HG03521 (cell line): Measurements from ENCODE around the gene RAB3IL1.
"Not testable (repeated sequence)": the region's sequence is repeated elsewhere in the genome, so short reads cannot be mapped to it uniquely, and the experiment has no call there.

Source experiments
- ATAC-seq: cut with Tn5 transposase; IDR thresholded peaks from one replicate; pipeline ENCODE4 v1.9.1; 2021; ENCODE audit warnings: mild to moderate bottlenecking, moderate library complexity; ENCODE audit not compliant: unreplicated experiment

RAB3IL1 gene

GRCh38 chr11:61954106-61954850 is 36.9 kb upstream of the RAB3IL1 start:
- no peak for ATAC-seq

- ATAC-seq, result not testable (repeated sequence)
Observed at GRCh38 chr11:61953632-61954031, 36.3 kb upstream of the RAB3IL1 start.

- no peak for ATAC-seq
Observed at GRCh38 chr11:61952882-61953281, 35.5 kb upstream of the RAB3IL1 start.

- no peak for ATAC-seq
Observed at GRCh38 chr11:61951484-61952135, 34.2 kb upstream of the RAB3IL1 start.

DNA sequence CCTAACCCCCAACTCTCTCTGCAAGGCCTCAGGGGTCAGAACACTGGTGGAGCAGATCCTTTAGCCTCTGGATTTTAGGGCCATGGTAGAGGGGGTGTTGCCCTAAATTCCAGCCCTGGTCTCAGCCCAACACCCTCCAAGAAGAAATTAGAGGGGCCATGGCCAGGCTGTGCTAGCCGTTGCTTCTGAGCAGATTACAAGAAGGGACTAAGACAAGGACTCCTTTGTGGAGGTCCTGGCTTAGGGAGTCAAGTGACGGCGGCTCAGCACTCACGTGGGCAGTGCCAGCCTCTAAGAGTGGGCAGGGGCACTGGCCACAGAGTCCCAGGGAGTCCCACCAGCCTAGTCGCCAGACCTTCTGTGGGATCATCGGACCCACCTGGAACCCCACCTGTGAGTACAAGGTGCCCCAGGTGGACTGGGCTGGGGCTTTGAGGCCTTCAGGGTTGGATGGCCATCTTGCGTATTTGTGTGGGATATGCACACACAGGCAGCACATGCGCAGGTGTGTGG is 32.7 kb upstream of the RAB3IL1 start, which contains the start of gene BEST1:
Gene BEST1, plus strand, starts transcription at position 317 of the 513 bp plus-strand sequence. CDS start 1,456 bp downstream, outside the sequence.
- no peak for ATAC-seq

- ATAC-seq, result no peak
Observed at GRCh38 chr11:61949169-61950034, 32.0 kb upstream of the RAB3IL1 start.

- no peak for ATAC-seq
Observed at GRCh38 chr11:61948505-61948904, 31.1 kb upstream of the RAB3IL1 start.

DNA sequence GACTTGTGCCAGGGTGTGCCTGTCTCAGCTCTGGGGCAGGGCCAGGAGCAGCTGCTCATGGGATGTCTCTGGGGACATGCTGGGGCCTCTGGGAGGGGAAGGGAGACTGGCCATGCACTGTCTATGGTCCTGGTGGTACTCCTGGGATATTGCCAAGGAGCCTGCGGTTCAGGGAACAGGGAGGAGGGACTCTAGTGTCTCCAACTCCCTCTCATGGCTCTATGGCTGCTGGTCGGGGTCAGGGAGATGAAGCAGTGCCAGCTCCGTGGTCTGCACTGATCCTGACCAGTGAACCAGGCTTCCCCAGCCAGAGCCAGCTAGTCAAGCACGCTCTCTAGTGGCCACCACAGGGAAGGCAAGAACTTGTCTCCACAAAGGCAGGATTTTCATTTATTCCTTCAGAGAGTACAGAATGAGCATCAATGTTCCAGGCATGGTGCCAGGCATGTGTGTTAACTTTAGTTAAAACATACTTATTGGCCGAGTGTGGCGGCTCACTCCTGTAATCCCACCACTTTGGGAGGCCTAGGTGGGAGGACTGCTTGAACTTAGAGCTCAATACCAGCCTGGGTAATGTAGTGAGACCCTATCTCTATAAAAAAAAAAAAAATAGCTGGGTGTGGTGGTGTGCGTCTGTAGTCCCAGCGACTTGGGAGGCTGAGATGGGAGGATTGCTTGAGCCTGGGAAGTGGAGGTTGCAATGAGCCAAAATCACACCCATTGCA is 30.3 kb upstream of the RAB3IL1 start:
- ATAC-seq, result no peak

DNA sequence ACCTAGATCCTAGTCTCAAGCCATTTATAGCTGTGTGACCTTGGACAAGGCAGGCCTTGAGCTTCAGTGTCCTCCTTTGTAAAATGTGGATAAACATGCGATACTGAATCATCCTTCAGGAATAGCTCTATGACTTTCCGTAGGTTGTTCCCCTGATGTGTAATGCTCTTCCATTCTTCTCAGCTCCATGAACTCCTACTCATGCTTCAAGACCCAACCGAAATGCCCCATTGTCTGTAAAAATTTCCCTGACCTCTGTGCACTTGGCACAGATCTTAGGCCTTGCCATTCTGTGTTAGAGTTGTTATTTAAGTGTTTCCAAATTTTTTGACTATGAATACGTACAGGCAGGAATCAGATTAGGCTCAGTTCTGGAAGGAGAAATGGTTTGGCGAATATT is 29.5 kb upstream of the RAB3IL1 start:
- ATAC-seq, result no peak

DNA sequence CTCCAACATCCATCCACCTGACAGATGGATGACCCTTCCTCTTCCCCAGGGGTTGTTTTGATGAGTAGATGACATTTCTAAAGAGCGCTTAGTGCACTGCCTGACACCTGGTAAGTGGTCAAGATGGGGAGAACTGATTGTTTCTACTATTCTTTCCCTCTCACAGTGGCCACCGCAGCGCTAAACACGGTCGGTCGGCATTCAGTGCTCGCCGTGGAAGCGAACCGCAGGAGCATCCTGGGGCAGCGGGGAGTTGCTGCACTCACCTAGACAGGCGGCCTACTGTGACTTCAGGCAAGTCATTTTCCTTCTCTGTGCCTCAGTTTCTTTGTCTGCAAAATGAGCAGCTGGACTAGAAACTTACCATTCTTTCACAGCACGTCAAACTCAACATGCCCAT is 27.8 kb upstream of the RAB3IL1 start:
- ATAC-seq, result no peak

GRCh38 chr11:61940466-61940865 is 23.1 kb upstream of the RAB3IL1 start:
- ATAC-seq, result no peak

- ATAC-seq, result no peak
Observed at GRCh38 chr11:61935861-61936260, 18.5 kb upstream of the RAB3IL1 start.

DNA sequence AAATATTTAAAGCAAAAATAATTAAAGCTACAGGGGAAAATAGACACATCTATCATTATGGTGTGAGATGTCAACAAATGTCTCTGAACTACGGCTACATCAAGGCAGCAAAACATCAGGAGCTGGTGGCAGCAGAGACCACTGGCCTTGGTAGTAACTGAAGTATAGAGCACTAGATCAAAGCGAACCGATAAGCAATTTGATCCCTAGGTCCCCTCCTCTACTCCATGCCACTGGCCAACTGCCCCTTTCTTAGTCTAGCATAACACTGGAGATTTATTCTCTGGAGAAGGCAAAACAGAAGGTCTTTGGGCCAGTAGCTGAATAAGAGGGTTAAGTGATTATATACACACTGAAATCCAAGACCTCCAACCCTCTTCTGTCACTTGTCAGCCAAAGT is 13.6 kb upstream of the RAB3IL1 start:
- ATAC-seq, result no peak

DNA sequence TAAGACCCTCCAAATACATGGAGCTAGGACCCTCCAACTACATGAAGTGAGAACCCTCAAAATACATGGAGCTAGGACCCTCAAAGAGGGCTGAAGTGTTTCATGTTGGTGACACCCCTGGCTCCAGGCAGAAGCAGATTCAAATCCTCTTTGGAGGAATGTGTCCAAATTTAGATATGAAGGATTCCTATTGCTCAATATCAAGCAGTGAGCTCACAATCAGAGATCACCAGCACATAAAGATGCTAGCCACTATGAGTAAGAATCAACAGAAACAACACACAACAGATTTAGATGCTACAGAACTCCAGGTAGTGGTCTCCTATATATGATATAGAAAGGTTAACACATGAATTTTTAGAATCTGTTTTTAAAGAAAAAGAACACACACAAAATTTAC is 11.2 kb upstream of the RAB3IL1 start:
- no peak for ATAC-seq

DNA sequence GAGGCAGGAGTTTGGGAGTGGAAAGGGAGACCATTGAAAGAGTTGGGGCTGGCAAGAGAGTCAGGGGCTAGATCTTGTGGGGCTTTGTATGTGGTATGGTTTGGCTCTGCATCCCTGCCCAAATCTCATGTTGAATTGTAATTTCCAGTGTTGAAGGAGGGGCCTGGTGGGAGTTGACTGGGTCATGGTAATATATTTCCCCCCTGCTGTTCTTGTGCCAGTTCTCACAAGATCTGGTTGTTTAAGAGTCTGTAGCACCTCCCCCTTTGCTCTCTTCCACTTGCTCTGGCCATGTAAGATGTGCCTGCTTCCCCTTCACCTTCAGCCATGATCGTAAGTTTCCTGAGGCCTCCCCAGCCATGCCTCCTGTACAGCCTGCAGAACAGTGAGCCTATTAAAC is 10.1 kb upstream of the RAB3IL1 start:
- no peak for ATAC-seq

DNA sequence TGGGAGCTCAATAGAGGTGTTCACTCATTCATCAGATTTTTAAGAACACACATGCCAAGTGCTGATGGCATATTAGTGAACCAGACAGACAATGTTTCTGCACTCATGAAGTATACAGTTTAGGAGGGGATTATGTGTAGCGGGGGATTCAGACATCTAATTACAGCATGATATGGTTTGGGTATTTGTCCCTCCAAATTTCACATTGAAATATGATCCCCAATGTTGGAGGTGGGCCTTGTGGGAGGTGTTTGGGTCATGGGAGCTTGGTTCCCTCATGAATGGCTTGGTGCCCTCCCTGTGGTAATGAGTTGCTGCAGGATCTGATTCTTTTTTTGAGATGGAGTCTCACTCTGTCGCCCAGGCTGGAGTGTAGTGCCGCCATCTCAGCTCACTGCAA is 8.9 kb upstream of the RAB3IL1 start:
- ATAC-seq, result no peak

- ATAC-seq, result no peak
Observed at GRCh38 chr11:61925736-61926135, 8.4 kb upstream of the RAB3IL1 start.

DNA sequence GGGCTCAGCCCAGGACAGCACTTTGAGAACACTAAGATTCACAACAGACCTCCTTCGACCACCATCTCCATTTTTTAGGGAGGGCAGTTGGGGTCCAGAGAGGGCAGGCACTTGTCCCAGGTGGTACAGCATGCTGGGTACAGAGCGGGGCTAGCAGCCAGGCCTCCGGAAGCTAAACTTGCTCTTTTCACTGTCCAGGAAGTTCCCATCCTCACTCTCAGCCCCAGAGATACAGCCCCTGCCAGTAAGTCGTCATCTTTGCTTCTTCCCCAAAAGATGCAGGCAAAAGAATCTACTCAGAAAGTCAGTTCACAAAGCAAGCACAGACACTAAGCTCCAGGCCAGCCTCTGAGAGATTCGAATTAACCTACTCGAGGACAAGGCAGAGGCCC is 6.7 kb upstream of the RAB3IL1 start:
- ATAC-seq, result no peak

DNA sequence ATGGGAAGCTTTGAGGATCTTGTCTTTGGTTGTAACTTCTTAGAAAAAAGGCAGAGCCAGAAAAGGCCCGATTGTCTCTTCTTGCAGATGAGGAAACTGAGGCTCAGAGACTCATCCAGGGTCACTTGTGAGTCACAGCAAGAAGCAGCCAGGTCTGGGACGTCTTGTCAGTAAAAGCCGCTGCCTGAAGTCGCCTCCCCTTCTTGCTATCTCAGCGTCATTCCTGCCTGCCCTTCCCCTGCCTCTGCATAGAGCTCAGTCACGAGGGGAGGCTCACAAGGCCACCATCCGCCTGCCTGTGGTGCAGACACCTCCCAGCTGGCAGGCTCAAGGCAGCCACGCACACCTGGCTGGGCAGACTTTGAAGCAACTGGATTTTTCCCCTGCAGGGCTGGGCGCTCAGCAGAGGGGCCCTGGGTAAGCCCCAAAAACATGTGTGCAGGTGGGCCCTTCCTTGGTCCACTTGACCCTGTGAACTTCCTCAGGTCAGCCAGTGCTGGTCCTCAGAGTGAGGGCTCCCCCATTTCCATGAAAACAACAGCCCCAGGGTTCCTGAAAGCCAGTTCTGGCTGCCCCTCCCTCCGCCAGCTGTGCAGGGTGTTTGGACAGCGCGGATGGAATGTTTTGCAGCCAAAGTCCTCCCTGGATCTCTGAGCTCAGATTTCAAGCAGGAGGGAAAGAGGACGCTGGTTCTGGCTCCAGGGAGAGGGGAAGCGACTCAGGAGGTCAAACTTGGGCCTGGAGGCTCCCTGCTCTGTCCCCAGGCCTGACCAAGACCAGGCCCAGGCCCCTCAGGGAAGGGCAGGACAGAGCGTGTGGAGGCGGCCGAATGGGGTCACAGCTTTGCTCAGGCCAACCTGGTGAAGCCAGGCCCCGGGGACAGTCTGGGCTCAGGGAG is 6.0 kb upstream of the RAB3IL1 start:
- no peak for ATAC-seq

DNA sequence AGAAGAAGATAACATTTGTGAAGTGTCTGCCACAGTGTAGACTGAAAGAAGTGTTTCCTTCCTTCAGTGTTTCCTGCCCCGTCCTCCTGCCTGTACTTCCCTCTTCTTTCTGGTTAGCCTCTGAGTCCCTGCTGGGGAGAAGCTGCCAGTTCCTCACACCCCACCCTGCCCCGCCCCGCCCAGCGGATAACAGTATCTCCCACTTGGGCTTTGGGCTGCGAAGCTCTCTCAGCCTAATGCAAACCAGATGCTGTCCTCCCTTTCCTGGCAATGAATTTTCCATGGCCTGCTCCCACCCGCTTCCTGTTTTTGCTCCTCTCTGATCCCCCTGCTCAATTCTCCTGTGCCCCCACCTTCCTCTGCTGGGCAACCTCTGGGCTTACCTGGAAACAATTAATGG is 5.2 kb upstream of the RAB3IL1 start:
- ATAC-seq, result no peak
